Activated T-cell treated with anti-CD3 and anti-CD28 coated beads for 1 hour (primary cell): ENCODE results near the gene CDK10.
A peak's percentile ranks its signal among the peaks of the same experiment; 100 is the strongest.
"Not testable (repeated sequence)": the region's sequence is repeated elsewhere in the genome, so short reads cannot be mapped to it uniquely, and the experiment has no call there.

Source experiments
- DNase-seq: peaks from one replicate; pipeline ENCODE4 v3.0.0-alpha.2; 2020; ENCODE audit warnings: low read depth

The CDK10 gene

GRCh38 chr16:89695875-89696669 lies 9.6 kb downstream of the CDK10 start:
- DNase-seq, result no peak

DNA sequence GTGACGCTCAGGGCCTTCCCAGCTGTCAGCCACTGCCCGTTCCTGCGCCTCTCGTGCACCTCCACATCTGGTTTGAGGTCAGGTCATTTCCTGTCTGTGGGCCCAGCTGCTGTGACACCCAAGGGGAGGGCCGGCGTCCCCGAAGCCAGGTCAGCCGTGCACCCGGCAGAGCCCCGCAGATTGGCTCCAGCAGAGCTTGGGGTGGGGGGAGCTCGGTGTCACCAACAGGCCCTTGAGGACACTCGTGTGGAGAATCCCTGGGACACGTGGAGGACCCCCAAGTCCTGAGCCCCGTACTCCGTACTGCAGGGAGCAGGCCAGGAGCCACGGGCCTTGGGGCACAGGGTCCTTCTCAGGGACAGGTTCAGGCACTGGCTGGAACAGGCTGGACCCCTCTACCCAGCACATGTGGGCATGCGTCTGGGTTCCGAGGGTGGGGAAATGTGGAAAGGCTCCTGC lies 10.2 kb downstream of the CDK10 start:
- DNase-seq, result no peak

DNA sequence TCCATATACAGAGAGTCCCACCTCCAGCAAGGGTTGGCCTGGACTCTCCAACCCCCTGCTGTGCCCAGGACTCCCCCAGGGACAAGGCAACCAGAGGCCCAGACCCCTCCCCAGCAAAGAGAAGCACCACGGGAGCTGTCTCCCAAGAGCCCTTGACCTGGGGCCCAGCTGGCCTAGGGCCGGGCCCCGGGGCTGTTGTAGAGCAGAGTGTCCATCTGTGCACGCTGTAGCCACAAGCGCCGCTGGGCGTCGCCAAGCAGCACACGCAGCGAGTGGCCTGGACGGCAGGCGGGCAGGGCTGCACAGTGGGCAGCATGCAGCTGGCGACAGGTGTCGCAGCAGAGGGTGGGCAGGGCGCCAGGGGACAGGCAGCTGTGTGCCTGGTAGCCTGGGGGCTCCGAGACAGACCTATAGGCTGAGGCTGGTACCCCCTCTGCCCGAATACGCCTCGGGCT lies 10.7 kb downstream of the CDK10 start:
- DNase-seq, result no peak

GRCh38 chr16:89697616-89698331 lies 11.3 kb downstream of the CDK10 start:
- DNase-seq, result no peak

GRCh38 chr16:89698717-89699116 lies 12.2 kb downstream of the CDK10 start:
- DNase-seq, result not testable (repeated sequence)

DNA sequence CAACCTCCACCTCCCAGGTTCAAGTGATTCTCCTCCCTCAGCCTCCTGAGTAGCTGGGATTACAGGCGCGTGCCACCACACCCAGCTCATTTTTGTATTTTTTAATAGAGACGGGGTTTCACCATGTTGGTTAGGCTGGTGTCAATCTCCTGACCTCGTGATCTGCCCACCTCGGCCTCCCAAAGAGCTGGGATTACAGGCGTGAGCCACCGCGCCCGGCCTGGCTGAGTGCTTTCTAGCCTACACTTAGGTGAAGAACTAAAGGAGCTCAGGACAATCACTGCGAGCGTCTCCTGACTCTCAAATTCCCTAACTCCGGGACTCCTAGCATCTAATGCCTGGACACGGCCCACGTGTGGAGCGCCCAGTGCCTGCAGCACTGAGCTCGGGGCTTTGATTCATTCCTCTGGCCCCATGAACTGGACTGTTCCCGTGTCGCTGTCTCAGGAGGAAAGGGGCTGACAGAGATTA lies 13.2 kb downstream of the CDK10 start:
- not testable (repeated sequence) for DNase-seq

DNA sequence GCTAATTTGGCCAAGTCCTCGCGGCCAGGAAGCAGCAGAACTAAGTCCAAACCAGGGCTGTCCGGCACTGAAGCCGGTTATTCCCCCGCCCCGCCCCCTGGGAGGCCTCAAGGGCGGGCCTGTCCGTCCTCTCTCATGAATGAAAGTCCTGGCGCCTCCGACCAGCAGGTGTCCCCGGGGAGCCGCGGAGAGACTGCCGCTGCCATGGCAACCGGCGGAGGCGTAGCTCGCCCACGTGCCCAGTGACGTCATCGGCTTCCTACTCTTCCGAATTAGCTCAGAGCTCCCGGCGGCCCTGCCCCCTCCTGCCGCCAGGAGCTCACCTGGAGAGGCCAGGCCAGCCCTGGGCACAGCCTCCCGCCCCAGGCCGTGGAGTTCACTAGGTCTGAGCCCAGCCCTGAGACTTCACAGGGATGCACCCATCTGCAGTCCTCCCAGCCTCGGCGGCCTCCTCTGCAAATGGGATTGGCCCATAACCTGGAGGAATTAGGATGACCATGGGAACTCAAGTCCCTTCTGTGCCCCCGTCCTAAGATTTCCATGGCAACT lies 13.7 kb downstream of the CDK10 start:
- DNase-seq, result peak; percentile 95

GRCh38 chr16:89700649-89701424 lies 14.3 kb downstream of the CDK10 start:
- peak; percentile 29 for DNase-seq

DNA sequence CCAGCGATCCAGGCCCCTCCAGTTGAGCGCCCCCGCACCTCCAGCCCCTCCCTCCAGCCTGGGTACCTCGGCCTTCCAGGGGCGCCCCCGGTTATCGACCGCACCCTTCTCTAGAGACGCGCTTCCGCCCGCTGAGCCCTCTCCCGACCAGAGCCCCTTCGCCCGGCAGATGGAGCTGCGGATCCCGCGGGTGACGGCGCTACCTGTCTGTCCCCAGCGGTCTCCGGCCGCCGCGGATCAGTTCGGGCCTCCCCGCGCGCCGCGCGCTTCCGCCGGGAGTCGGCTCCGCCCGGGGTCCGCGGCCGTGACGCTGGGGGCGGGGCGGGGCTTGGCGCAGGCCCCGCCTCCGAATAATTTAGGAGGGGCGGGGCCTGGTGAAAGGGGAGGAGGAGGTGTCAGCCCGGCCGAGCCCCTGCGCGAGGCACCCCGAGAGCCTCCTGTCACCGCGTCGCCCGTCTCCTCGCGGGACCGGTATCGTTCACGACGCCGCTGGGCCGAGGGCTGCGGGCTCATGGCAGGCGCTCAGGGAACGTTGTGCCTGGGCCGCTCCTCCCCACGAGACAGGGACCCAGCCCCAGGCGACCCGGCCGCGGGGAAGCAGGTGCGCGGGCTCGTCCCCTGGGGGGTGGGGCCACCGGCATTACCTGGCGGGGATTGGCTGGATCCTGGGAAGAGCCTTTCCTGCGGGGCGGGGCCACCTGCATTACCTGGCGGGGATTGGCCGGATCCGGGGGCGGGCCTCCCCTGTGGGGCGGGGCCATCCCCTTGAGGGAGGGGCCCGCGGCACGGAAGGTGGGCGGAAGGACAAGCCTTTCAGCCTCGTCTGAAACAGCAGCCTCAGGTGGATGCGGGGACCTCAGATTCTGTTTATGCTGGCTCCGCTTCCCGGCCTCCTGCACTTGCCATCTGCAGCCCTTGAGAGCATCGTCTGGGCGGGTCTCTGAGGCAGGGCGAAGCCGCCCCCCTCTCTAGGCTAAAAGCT lies 15.2 kb downstream of the CDK10 start, which contains the start of gene SPATA2L:
Gene SPATA2L, minus strand, starts transcription at position 281 of the 982 bp plus-strand sequence. CDS start 473 bp downstream, outside the sequence.
- peak; percentile 96 for DNase-seq

DNA sequence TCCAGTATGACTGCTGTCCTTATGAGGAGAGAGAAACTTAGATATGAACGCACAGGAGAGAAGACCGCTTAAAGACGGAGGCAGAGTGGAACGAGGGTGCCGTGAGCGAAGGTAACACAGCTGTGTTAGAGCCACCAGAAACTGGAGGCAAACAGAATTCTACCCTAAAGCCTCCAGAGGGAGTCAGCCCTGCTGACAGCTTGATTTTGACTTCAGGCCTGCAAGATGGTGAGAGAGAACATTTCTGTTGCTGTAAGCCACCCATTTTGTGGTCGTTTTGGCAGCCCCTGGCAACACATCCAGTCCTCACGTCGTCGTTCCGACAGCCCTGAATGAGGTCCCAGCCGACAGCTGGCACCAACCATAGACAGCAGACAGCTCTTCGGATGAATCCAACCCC lies 17.8 kb downstream of the CDK10 start:
- DNase-seq, result no peak

DNA sequence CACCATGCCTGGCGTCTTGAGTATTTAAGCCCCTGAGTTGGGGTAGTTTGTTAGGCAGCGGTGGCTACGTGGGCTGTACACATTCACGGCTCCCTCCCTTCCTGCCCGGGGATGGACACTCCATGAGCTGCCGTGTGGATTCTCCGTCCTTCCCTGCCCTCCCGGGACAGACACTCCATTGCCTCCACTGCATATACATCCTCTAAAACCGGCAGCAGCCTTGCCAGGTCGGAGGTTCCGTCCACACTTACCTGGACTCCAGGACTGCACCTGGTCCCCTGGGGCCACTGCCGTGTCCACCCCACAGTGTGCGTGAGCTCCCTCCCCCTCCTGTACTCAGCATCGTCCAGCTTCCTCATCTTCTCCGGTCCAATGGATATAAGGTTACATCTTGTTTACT lies 18.5 kb downstream of the CDK10 start:
- DNase-seq, result no peak

GRCh38 chr16:89706518-89707260 lies 20.2 kb downstream of the CDK10 start:
- DNase-seq, result no peak

DNA sequence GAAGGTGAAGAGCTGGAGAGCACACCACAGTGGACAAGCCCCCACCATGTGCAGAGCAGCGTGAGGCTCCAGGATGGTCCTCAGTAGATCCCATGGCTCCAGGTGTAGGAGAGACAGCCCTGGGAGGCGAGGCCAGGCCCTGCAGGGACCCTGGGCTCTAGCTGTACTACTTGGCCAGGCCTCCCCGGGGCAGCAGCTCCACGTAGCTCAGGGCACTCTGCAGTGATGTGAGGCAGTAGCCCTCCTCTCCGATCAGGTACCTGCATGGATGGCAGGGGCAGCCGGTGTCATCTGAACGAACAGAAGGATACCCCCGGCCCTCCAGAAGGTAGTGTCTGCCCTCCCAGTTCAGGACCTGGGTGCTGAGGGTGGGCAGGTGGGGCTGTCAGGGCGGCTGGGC lies 21.2 kb downstream of the CDK10 start:
- DNase-seq, result no peak

DNA sequence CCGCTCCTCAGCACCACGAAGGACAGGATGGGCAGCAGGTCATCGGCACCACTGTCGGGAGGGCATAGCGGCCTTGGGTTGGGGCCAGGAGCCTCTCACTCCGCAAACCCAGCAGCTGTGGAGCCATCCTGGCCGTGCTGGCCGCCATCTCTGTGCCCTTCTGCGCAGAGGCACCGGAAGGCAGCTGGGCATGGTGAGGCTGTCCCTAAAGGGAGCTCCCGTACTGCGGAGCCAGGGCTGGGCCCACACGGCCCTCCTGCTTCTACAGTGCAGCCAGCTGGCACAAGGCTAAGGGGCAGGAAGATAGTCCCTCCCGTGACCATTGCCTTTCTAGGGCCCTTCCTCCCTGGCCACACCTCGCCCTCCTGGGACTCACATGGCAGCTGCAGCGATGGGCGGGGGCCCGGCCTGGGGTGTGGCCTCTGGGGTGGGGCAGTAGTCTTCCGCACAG lies 22.0 kb downstream of the CDK10 start:
- no peak for DNase-seq

DNA sequence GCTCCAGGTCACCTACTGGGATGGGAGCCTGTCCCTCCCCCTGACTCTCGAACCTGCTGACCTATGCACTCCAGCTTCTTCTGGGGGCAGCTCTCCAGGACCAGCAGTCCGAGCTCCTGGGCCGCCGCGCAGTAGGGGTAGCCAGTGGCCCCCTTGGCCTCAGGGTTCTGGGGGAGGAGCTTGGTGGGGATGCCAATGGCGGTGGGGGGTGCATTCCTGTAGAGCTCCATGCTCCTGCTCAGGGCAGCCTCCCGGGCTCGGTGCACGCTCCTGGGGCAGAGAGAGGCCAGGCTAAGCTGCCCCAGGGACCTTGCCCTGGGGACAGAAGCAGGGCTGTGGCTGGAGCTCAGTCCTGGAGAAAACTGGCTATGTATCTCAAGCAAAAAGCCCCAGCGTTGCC lies 22.7 kb downstream of the CDK10 start:
- no peak for DNase-seq

GRCh38 chr16:89709716-89710432 lies 23.4 kb downstream of the CDK10 start:
- DNase-seq, result no peak

- no peak for DNase-seq
Observed at GRCh38 chr16:89710709-89711564, 24.4 kb downstream of the CDK10 start.

DNA sequence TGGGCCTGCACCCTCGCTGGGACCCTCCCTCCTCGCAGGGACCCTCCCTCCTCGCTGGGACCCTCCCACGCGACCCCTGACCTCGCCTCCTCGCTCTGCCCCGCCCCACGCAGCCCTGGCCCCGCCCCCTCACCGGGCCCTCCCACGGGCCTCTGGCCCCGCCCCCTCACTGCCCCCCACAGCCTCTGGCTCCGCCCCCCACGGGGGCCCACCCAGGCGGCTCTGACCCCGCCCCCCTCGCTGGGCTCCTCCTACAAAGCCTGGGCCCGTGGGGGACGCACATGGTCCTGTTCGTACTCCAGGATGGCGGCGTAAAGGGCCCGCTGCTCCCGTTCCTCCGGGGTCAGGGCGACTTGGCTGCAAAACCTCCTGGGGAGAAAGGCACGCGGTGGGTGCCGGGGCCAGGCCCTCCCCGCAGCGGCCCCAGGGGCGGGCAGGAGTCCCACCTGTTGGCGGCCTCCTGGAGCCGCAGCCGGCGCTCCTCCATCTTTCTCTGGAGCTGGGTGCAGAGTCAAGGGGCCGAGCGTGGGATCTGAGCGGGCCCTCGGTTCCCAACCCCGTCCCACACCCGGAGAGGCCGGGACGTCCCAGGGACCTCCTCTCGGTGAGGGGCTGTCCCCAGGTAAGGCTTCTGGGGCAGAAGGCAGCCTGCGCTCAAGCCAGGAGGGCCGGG lies 25.2 kb downstream of the CDK10 start:
- peak; percentile 70 for DNase-seq
